HEK293T (cell line): ENCODE data around the gene STXBP5.

Experiments
- CTCF ChIA-PET: fragments of 350-600 bp; formaldehyde crosslinking; extraction: SDS; loops from one replicate; lab custom pipeline; 2021; ENCODE audit warnings: antibody characterized with exemption, inconsistent platforms; lab: Yijun Ruan, JAX
- POLR2A ChIA-PET: fragments of 350-600 bp; formaldehyde crosslinking; extraction: SDS; loops from one replicate; lab custom pipeline; 2020; ENCODE audit warnings: antibody characterized with exemption, inconsistent platforms; lab: Yijun Ruan, JAX
- DNase-seq: peaks from one replicate; pipeline ENCODE4 v3.0.0; 2012; ENCODE audit warnings: mixed read lengths; ENCODE audit errors: extremely low spot score
- ARNT ChIP-seq: fragments of 450-650 bp; IDR thresholded peaks from 2 replicates; pipeline ENCODE4 v1.6.1; 2017; ENCODE audit warnings: mild to moderate bottlenecking
- BHLHE40 ChIP-seq: fragments of 450-650 bp; IDR thresholded peaks from 2 replicates; pipeline ENCODE4 v1.6.1; 2016; ENCODE audit warnings: mild to moderate bottlenecking, moderate library complexity, borderline replicate concordance
- CTBP1 ChIP-seq: fragments of 450-650 bp; IDR thresholded peaks from 2 replicates; pipeline ENCODE4 v1.6.1; 2016; ENCODE audit warnings: borderline replicate concordance
- ELF4 ChIP-seq: fragments of 450-650 bp; IDR thresholded peaks from 2 replicates; pipeline ENCODE4 v1.6.1; 2017; ENCODE audit warnings: antibody characterized with exemption
- FOXA1 ChIP-seq: fragments of 450-650 bp; IDR thresholded peaks from 2 replicates; pipeline ENCODE4 v1.6.1; 2016; ENCODE audit warnings: mild to moderate bottlenecking
- FOXK2 ChIP-seq: fragments of 450-650 bp; IDR thresholded peaks from 2 replicates; pipeline ENCODE4 v1.6.1; 2016; ENCODE audit warnings: mild to moderate bottlenecking
- FOXM1 ChIP-seq: fragments of 450-650 bp; IDR thresholded peaks from 2 replicates; pipeline ENCODE4 v1.6.1; 2017; ENCODE audit warnings: mild to moderate bottlenecking, borderline replicate concordance
- HDGF ChIP-seq: fragments of 450-650 bp; IDR thresholded peaks from 2 replicates; pipeline ENCODE4 v1.6.1; 2017; ENCODE audit warnings: antibody characterized with exemption, borderline replicate concordance
- L3MBTL2 ChIP-seq: fragments of 450-650 bp; conservative IDR thresholded peaks from 2 replicates; pipeline ENCODE4 v1.6.1; 2016; ENCODE audit warnings: mild to moderate bottlenecking
- LEF1 ChIP-seq: fragments of 450-650 bp; IDR thresholded peaks from 2 replicates; pipeline ENCODE4 v1.6.1; 2017; ENCODE audit warnings: mild to moderate bottlenecking, borderline replicate concordance
- NFRKB ChIP-seq: fragments of 450-650 bp; IDR thresholded peaks from 2 replicates; pipeline ENCODE4 v1.6.1; 2016; ENCODE audit warnings: mild to moderate bottlenecking, moderate library complexity
- PKNOX1 ChIP-seq: fragments of 450-650 bp; IDR thresholded peaks from 2 replicates; pipeline ENCODE4 v1.6.1; 2016
- SP1 ChIP-seq: fragments of 450-650 bp; IDR thresholded peaks from 2 replicates; pipeline ENCODE4 v1.6.1; 2017
- SUZ12 ChIP-seq: fragments of 450-650 bp; IDR thresholded peaks from 2 replicates; pipeline ENCODE4 v1.6.1; 2016; ENCODE audit warnings: mild to moderate bottlenecking
- TARDBP ChIP-seq: fragments of 450-650 bp; IDR thresholded peaks from 2 replicates; pipeline ENCODE4 v1.6.1; 2016
- ZNF384 ChIP-seq: fragments of 450-650 bp; IDR thresholded peaks from 2 replicates; pipeline ENCODE4 v1.6.1; 2016

STXBP5 gene

GRCh38 chr6:147417954-147418353, 213.7 kb downstream of the STXBP5 start:
- CTCF ChIA-PET: no interaction called here
- POLR2A ChIA-PET: interaction anchor here (0.6 kb wide), 1 partner anchor 12 kb away, joined by 3 read pairs; no protein-coding TSS in a partner anchor
- no peak for DNase-seq
- TF ChIP-seq LEF1 (no peak), PKNOX1 (no peak), ARNT (no peak), NFRKB (no peak)

GRCh38 chr6:147418523-147418922, 214.3 kb downstream of the STXBP5 start:
- CTCF ChIA-PET: interaction anchor here (0.6 kb wide), 1 partner anchor 607 kb away, joined by 3 read pairs; no protein-coding TSS in a partner anchor

GRCh38 chr6:147421903-147422302, 217.7 kb downstream of the STXBP5 start:
- TF ChIP-seq HDGF: no peak
- no peak for TF ChIP-seq ARNT
- no peak for TF ChIP-seq SP1
- TF ChIP-seq CTBP1: no peak
- no peak for TF ChIP-seq BHLHE40
- no peak for TF ChIP-seq FOXK2
- TF ChIP-seq NFRKB: no peak
- TF ChIP-seq ZNF384: no peak
- no peak for TF ChIP-seq L3MBTL2
- TF ChIP-seq SUZ12: no peak
- no peak for TF ChIP-seq FOXA1
- no peak for TF ChIP-seq ELF4
- TF ChIP-seq FOXM1: no peak
- no peak for TF ChIP-seq PKNOX1
- no peak for TF ChIP-seq LEF1
- TF ChIP-seq TARDBP: no peak
- ChIA-PET CTCF (no interaction called here), POLR2A (no interaction called here)
- no peak for DNase-seq

More at GRCh38 chr6:147418523-147418922, 214.3 kb downstream of the STXBP5 start:
- DNase-seq: no peak
- TF ChIP-seq BHLHE40: no peak
- TF ChIP-seq CTBP1: no peak
- TF ChIP-seq SP1: no peak
- no peak for TF ChIP-seq TARDBP
- TF ChIP-seq NFRKB: no peak
- TF ChIP-seq ZNF384: no peak
- TF ChIP-seq HDGF: no peak
- no peak for TF ChIP-seq ARNT
- no peak for TF ChIP-seq FOXK2
- no peak for TF ChIP-seq PKNOX1
- no peak for TF ChIP-seq ELF4
- TF ChIP-seq SUZ12: no peak
- TF ChIP-seq FOXM1: no peak
- TF ChIP-seq FOXA1: no peak
- TF ChIP-seq LEF1: no peak
- TF ChIP-seq L3MBTL2: no peak
- POLR2A ChIA-PET: interaction anchor here (0.6 kb wide), 1 partner anchor 12 kb away, joined by 3 read pairs; no protein-coding TSS in a partner anchor

- POLR2A ChIA-PET: no interaction called here
- DNase-seq: no peak
- TF ChIP-seq ELF4 (no peak), L3MBTL2 (no peak), FOXA1 (no peak), LEF1 (no peak), BHLHE40 (no peak), PKNOX1 (no peak), NFRKB (no peak), TARDBP (no peak), SUZ12 (no peak), FOXK2 (no peak), HDGF (no peak), ARNT (no peak), FOXM1 (no peak), CTBP1 (no peak), ZNF384 (no peak), SP1 (no peak)
- CTCF ChIA-PET: no interaction called here
Measured at GRCh38 chr6:147423111-147423510, 218.9 kb downstream of the STXBP5 start.

GRCh38 chr6:147429794-147430193, 225.6 kb downstream of the STXBP5 start:
- ChIA-PET POLR2A (no interaction called here), CTCF (no interaction called here)
- TF ChIP-seq ZNF384: no peak
- TF ChIP-seq ELF4: no peak
- TF ChIP-seq CTBP1: no peak
- TF ChIP-seq PKNOX1: no peak
- TF ChIP-seq FOXM1: no peak
- no peak for TF ChIP-seq SUZ12
- TF ChIP-seq L3MBTL2: no peak
- no peak for TF ChIP-seq NFRKB
- no peak for TF ChIP-seq BHLHE40
- TF ChIP-seq FOXK2: no peak
- TF ChIP-seq SP1: no peak

More at GRCh38 chr6:147429794-147430193, 225.6 kb downstream of the STXBP5 start:
- no peak for DNase-seq
